Mesenchymal stem cell (in vitro differentiated cells and primary cell): ENCODE measurements around the gene LBR.
A peak's percentile ranks its signal among the peaks of the same experiment; 100 is the strongest.

ENCODE experiments used
- DNase-seq: peaks from one replicate; pipeline ENCODE4 v3.0.0-alpha.2; 2013
- H2AFZ ChIP-seq: one replicate; pipeline ENCODE4 v1.6.1; 2013; ENCODE audit warnings: low read depth, mild to moderate bottlenecking, control low read depth, inconsistent platforms, low read length, moderate library complexity
- H2AK5ac ChIP-seq: 2 replicates; pipeline ENCODE4 v1.6.1; 2013; ENCODE audit warnings: low read length, moderate library complexity, mild to moderate bottlenecking, inconsistent platforms; ENCODE audit not compliant: severe bottlenecking
- H2BK120ac ChIP-seq: one replicate; pipeline ENCODE4 v1.6.1; 2013; ENCODE audit warnings: low read depth, mild to moderate bottlenecking, inconsistent platforms, low read length, moderate library complexity
- H2BK12ac ChIP-seq, 2 experiments: one replicate each; pipeline ENCODE4 v1.6.1; 2013; ENCODE audit warnings: inconsistent platforms in 2 of 2, low read length in 2 of 2, mild to moderate bottlenecking in 2 of 2, moderate library complexity in 2 of 2, control low read depth in 1 of 2
- H2BK15ac ChIP-seq: one replicate; pipeline ENCODE4 v1.6.1; 2013; ENCODE audit warnings: mild to moderate bottlenecking, low read depth, inconsistent platforms; ENCODE audit not compliant: poor library complexity, severe bottlenecking
- H2BK5ac ChIP-seq: 2 replicates; pipeline ENCODE4 v1.6.1; 2013; ENCODE audit warnings: low read depth, mild to moderate bottlenecking, low read length, control low read depth, inconsistent platforms; ENCODE audit not compliant: poor library complexity, severe bottlenecking
- H3K14ac ChIP-seq, 2 experiments: one replicate each; pipeline ENCODE4 v1.6.1; 2013; ENCODE audit warnings: inconsistent platforms in 2 of 2, low read length in 2 of 2, control low read depth in 1 of 2, mild to moderate bottlenecking in 1 of 2, moderate library complexity in 1 of 2
- H3K18ac ChIP-seq, 2 experiments: one replicate each; pipeline ENCODE4 v1.6.1; 2013; ENCODE audit warnings: inconsistent platforms in 2 of 2, low read length in 2 of 2, control low read depth in 1 of 2, low read depth in 1 of 2, mild to moderate bottlenecking in 1 of 2
- H3K23ac ChIP-seq, 2 experiments: one replicate each; pipeline ENCODE4 v1.6.1; 2013; ENCODE audit warnings: inconsistent platforms in 2 of 2, low read length in 2 of 2, mild to moderate bottlenecking in 2 of 2, moderate library complexity in 2 of 2, control low read depth in 1 of 2
- H3K27ac ChIP-seq: 2 replicates; pipeline ENCODE4 v1.5.1; 2013; ENCODE audit warnings: mild to moderate bottlenecking, moderate library complexity, low read length, control low read depth, inconsistent platforms; ENCODE audit not compliant: poor library complexity, severe bottlenecking
- H3K27me3 ChIP-seq, 2 experiments: 2 replicates each; pipeline versions ENCODE4 v1.6.1 to v1.7.0; 2013; ENCODE audit warnings: low read length in 2 of 2, mild to moderate bottlenecking in 2 of 2, moderate library complexity in 2 of 2, control low read depth in 1 of 2, inconsistent platforms in 1 of 2; ENCODE audit not compliant: control insufficient read depth in 1 of 2, insufficient read depth in 1 of 2
- H3K36me3 ChIP-seq, 2 experiments: 2 replicates each; pipeline versions ENCODE4 v1.6.1 to v1.7.0; 2013; ENCODE audit warnings: low read length in 2 of 2, control low read depth in 1 of 2, inconsistent platforms in 1 of 2, low read depth in 1 of 2, mild to moderate bottlenecking in 1 of 2; ENCODE audit not compliant: insufficient read depth in 2 of 2, control insufficient read depth in 1 of 2
- H3K4ac ChIP-seq, 2 experiments: one replicate each; pipeline ENCODE4 v1.6.1; 2013; ENCODE audit warnings: inconsistent platforms in 2 of 2, low read length in 2 of 2, mild to moderate bottlenecking in 2 of 2, moderate library complexity in 2 of 2, control low read depth in 1 of 2, low read depth in 1 of 2
- H3K4me1 ChIP-seq: 2 replicates; pipeline ENCODE4 v1.6.1; 2013; ENCODE audit warnings: low read depth, low read length, control low read depth; ENCODE audit not compliant: control insufficient read depth, insufficient read depth
- H3K4me2 ChIP-seq: 2 replicates; pipeline ENCODE4 v1.6.1; 2013; ENCODE audit warnings: low read length, mild to moderate bottlenecking, inconsistent platforms; ENCODE audit not compliant: poor library complexity, severe bottlenecking
- H3K4me3 ChIP-seq, 2 experiments: 2 replicates each; pipeline versions ENCODE4 v1.5.1 to v1.7.0; 2013; ENCODE audit warnings: low read length in 2 of 2, mild to moderate bottlenecking in 2 of 2, control low read depth in 1 of 2, low read depth in 1 of 2; ENCODE audit not compliant: insufficient read depth in 1 of 2
- H3K79me1 ChIP-seq: replicated peaks from 2 replicates; pipeline ENCODE4 v1.6.1; 2013; ENCODE audit warnings: mild to moderate bottlenecking, control low read depth, low read length, inconsistent platforms; ENCODE audit not compliant: poor library complexity, severe bottlenecking
- H3K9ac ChIP-seq: 2 replicates; pipeline ENCODE4 v1.7.0; 2013; ENCODE audit warnings: mild to moderate bottlenecking, low read length, moderate library complexity
- H3K9me3 ChIP-seq: 2 replicates; pipeline ENCODE4 v1.7.0; 2013; ENCODE audit warnings: mild to moderate bottlenecking, low read length; ENCODE audit not compliant: control insufficient read depth
- H4K8ac ChIP-seq: one replicate; pipeline ENCODE4 v1.6.1; 2013; ENCODE audit warnings: inconsistent platforms, mild to moderate bottlenecking, low read length, moderate library complexity
- H4K91ac ChIP-seq: one replicate; pipeline ENCODE4 v1.6.1; 2013; ENCODE audit warnings: mild to moderate bottlenecking, low read length, inconsistent platforms
- WGBS: methylation state at CpG from one replicate; pipeline ENCODE4 v1.1.7; 2013; ENCODE audit warnings: mixed read lengths; 5-methylcytosine and 5-hydroxymethylcytosine counted together

LBR gene

GRCh38 chr1:225361176-225361575, 66.7 kb downstream of the LBR start:
- Histone ChIP-seq H2AFZ (no peak overlapping the region), H3K9me3 (no peaks in the 10 kb centered on the region), H3K4ac (no peak overlapping the region), H3K36me3 (no peaks in the 10 kb centered on the region), H3K23ac (no peak overlapping the region), H3K9ac (no peak overlapping the region), H2BK120ac (no peak overlapping the region), H3K27me3 (no peaks in the 10 kb centered on the region), H4K8ac (no peak overlapping the region), H2AK5ac (no peak overlapping the region), H2BK15ac (no peak overlapping the region), H3K27ac (no peak overlapping the region), H4K91ac (no peak overlapping the region), H3K14ac (no peak overlapping the region), H3K79me1 (no peaks in the 10 kb centered on the region), H3K4me3 (no peak overlapping the region), H3K4me2 (no peak overlapping the region), H3K4me1 (no peaks in the 10 kb centered on the region), H2BK5ac (no peak overlapping the region), H2BK12ac (no peak overlapping the region), H3K18ac (no peak overlapping the region)
- 100% methylated on average over 1 of the region's 1 CpG for WGBS
- no peak for DNase-seq

GRCh38 chr1:225360119-225360518, 67.7 kb downstream of the LBR start:
- no peak overlapping the region for H4K8ac ChIP-seq
- H3K23ac ChIP-seq: no peak overlapping the region
- H3K9me3 ChIP-seq: no peaks in the 10 kb centered on the region
- H2AK5ac ChIP-seq: no peak overlapping the region
- H3K4me2 ChIP-seq: no peak overlapping the region
- no peaks in the 10 kb centered on the region for H3K4me1 ChIP-seq
- H3K18ac ChIP-seq: no peak overlapping the region
- H2BK5ac ChIP-seq: no peak overlapping the region
- no peak overlapping the region for H2BK12ac ChIP-seq
- H3K4me3 ChIP-seq: no peak overlapping the region
- 86% methylated on average over 1 of the region's 4 CpGs for WGBS
- no peak overlapping the region for H3K9ac ChIP-seq
- H2BK15ac ChIP-seq: no peak overlapping the region
- H4K91ac ChIP-seq: no peak overlapping the region
- H3K14ac ChIP-seq: no peak overlapping the region
- H3K27me3 ChIP-seq: no peaks in the 10 kb centered on the region
- H3K27ac ChIP-seq: no peak overlapping the region
- no peak for DNase-seq
- H3K4ac ChIP-seq: no peak overlapping the region
- no peaks in the 10 kb centered on the region for H3K36me3 ChIP-seq
- H2BK120ac ChIP-seq: no peak overlapping the region
- H3K79me1 ChIP-seq: no peaks in the 10 kb centered on the region
- no peak overlapping the region for H2AFZ ChIP-seq

- H3K18ac ChIP-seq: no peak overlapping the region
- H3K27me3 ChIP-seq: no peaks in the 10 kb centered on the region
- no peak overlapping the region for H2BK120ac ChIP-seq
- no peaks in the 10 kb centered on the region for H3K4me1 ChIP-seq
- 100% methylated on average over 1 of the region's 1 CpG for WGBS
- H2BK5ac ChIP-seq: no peak overlapping the region
- H3K79me1 ChIP-seq: no peaks in the 10 kb centered on the region
- H2AFZ ChIP-seq: no peak overlapping the region
- H3K9ac ChIP-seq: no peak overlapping the region
- H3K14ac ChIP-seq: no peak overlapping the region
- no peaks in the 10 kb centered on the region for H3K9me3 ChIP-seq
- no peak overlapping the region for H4K8ac ChIP-seq
- no peak overlapping the region for H2BK12ac ChIP-seq
- no peak overlapping the region for H3K23ac ChIP-seq
- H3K36me3 ChIP-seq: no peaks in the 10 kb centered on the region
- no peak overlapping the region for H3K4me2 ChIP-seq
- H3K4me3 ChIP-seq: no peak overlapping the region
- DNase-seq: no peak
- H2BK15ac ChIP-seq: no peak overlapping the region
- no peak overlapping the region for H3K27ac ChIP-seq
- H4K91ac ChIP-seq: no peak overlapping the region
- no peak overlapping the region for H2AK5ac ChIP-seq
- H3K4ac ChIP-seq: no peak overlapping the region
Measured at GRCh38 chr1:225355863-225356262, 72.0 kb downstream of the LBR start.

- Histone ChIP-seq H2AFZ (no peak overlapping the region), H4K91ac (no peak overlapping the region), H3K9me3 (no peaks in the 10 kb centered on the region), H3K36me3 (no peaks in the 10 kb centered on the region), H3K4me3 (no peak overlapping the region), H3K18ac (no peak overlapping the region), H3K9ac (no peak overlapping the region), H3K4me1 (no peaks in the 10 kb centered on the region), H3K27me3 (no peaks in the 10 kb centered on the region), H2BK15ac (no peak overlapping the region), H3K4me2 (no peak overlapping the region), H3K79me1 (no peaks in the 10 kb centered on the region), H2BK5ac (no peak overlapping the region), H3K4ac (no peak overlapping the region), H4K8ac (no peak overlapping the region), H2BK120ac (no peak overlapping the region), H2BK12ac (no peak overlapping the region), H3K27ac (no peak overlapping the region), H3K23ac (no peak overlapping the region), H3K14ac (no peak overlapping the region), H2AK5ac (no peak overlapping the region)
- 69% methylated on average over 3 of the region's 3 CpGs for WGBS
- DNase-seq: peak; percentile 53
Measured at GRCh38 chr1:225354906-225355305, 72.9 kb downstream of the LBR start.
